GM18502 (cell line): ENCODE measurements around the gene NEK10.
A peak's percentile ranks its signal among the peaks of the same experiment; 100 is the strongest.

Source experiments
- ATAC-seq: cut with Tn5 transposase; IDR thresholded peaks from one replicate; pipeline ENCODE4 v1.9.1; 2021; ENCODE audit warnings: mild to moderate bottlenecking; ENCODE audit not compliant: unreplicated experiment, poor library complexity

Gene NEK10

DNA sequence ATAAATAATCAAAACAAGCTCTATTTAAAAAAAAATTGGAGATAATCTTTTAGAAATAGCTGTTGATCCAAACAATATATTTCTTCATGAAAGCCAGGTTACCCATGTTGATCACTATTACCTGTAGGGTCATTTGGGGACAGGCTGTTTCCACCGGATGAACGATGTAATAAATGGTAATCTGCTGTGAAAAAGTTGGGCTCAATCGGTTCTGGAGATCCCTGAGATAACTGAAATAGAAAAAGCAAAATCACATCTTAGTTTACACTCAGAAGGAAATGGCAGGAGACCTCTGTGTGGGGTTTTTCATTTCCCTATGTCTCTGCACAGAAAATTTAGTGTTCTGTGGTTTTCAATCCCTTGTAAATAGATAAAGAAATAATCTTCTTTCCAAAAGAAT, 249.5 kb downstream of the NEK10 start:
- no peak for ATAC-seq

DNA sequence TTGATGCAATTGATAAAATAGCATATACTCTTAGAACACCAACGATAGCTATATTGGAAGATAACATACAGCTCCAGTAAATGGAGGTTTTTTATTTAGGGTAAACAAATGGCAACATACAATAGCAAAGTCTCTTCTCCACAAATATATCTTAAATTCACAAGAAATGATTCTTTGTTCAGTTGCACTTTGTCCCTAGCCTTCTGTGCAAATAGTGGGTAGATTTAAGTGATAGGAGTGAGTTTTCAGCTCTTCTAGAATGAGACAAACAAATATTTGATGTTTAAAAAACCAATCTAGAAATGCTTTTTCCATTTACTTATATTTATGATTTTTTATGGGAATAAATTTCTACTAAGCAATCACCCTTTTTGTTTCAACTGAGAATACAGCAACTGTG, 253.8 kb downstream of the NEK10 start:
- no peak for ATAC-seq

DNA sequence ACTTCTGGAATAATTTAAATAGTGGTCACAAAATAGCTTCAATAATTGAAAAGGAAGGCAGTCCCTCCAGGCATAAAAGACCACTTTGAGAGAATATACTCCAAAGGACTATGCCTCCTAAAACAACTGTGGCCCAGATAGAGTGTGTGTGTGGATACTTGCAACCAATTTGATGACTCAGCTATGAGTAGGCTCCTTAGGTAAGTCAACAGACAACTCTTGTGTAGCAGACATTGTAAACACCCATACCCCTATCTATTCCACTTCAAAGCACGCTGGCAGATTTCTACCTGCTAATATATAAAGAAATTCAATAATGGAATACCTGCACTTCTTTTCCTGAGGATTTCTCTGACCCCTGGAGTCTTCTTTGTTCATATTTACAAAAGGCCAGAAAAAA, 254.5 kb downstream of the NEK10 start:
- ATAC-seq = no peak

DNA sequence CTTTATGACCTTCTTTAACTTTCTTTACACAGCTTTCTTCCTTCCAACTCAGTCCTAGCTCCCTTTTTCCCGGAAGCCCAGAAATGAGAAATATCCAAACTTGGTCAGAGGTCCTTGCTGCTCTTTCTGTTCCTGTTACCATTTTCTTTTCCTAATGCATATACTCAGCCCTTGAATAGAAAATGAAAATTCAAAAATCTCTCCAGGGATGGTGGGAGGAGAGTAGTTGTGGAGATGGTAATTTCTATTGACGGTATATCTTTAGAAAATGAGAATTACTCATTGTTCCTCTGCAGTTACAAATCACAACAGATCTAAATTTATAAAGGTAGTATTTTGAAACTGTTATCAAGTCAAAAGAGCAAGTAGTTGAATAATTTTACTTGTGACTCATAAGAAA, 255.1 kb downstream of the NEK10 start:
- no peak for ATAC-seq

DNA sequence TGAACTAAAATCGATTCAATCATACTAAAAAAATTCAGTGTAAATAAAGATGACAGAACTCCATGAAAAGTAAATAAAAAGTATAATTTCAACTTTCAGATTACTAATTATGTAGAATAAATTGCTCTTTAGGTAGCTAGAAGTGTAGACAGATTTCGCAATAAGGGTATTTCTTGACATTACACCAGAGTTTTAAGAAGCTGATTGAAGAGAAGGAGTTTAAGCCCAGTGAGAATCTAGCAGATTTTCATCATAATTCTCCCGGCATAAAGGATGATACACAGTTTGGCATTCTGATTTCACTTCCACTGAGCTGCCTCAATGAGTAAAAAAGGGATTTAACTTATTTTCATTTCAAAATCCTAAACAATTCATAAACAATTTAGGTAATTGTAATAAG, 259.2 kb downstream of the NEK10 start:
- no peak for ATAC-seq

DNA sequence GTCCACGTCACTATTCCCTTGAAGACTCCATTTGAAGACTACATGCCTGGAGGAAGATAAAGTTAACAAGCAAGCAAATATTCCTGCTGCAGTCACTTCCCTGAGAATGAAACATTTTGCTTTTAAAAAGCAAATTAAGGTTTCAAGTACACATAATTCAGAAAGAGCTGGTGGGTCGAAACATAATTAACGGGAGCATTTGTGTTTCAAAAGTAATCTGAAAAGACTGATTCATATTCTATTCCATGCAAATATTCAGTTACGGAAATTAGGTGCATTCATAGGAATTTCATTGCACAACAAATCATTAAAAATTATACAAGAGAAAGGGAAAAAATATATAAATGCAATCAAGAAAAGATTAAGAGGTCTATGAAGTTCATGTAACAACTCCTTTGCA, 260.9 kb downstream of the NEK10 start:
- ATAC-seq = no peak

DNA sequence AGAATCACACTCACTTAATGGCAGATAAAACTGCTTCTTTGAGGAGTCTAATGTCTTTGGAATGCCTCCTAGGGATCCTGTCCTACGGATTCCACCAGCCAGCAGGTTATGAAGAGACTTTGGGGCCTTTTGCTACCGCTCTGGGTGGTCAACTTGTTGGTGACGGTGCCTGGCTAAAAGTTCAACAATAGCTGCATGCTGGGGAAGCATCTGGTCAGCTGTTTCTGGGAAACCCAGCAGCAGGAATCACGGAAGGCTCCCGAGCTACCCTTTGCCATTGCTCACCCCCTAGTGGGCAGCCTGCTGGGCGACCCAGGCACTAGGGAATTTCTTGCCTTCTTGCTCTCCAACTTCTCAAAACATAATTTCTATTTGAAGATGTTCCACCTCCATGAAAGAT, 263.3 kb downstream of the NEK10 start:
- no peak for ATAC-seq

DNA sequence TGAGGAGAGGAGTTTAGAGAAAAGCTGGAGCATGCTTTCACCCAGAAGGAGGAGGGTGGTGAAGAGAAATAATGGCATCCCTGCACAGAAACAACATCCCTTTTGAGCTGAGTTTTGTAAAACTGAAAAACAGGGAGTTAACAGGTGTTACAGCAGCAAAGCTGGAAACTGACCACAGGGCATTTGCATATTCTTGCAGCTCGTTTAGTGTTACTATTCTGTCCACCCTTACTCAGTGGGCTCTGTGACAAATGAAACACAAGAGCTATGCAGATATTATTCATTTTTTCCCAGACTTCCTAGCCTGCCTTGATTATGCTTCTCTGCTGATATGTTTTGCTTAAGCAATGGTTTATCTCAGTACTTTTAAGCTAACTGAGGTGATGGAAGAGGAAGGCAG, 272.0 kb downstream of the NEK10 start:
- no peak for ATAC-seq

DNA sequence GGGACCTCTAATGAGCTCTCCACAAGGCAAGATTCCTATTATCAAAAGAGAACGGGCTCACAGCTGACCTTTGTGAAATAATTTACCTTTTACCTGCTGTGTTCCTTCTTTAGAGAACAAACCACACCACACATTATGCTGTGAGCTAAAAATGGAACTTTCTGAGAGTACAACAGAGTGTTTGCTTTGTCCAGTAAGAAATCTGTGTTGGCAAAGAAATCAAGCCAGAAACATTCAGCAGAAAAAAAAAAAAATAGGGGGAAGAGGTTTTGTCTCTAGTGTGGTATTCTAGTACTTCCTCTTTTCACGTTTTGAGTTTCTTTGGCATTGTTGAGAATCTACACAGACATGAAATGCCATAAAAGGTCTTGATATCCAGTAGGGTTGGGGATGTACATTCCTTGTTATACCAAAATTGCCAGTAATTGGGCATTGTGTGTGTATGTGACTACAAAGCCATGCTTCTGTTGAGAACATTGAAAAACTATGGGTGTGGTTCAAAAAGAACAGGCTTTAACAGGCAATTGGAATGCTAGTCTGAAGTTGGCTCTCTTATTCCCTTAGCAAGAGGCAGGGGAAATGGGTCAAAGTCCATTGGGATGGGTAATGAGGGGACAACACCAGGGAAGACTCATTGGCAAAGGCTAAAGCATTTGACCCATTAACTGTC, 273.5 kb downstream of the NEK10 start:
- peak; percentile 55 for ATAC-seq

DNA sequence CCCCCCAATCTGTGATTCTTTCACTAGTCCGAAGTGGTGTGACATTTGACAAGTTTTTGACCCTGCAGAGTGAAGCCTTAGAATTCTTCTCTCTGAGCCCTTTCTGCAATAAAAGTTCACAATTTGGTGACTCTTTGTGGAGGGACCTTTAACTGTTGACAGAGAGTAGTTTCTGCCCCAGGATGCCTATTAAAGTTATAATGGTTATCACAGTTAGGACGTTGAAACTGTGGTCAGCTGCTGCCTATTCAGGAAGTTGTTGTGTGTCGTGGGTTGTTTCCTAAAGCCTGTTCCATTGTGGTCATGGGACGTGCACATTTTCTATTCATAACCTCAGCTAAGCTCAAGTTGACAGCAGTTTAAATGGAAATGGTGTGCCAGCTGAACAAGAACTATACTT, 274.5 kb downstream of the NEK10 start:
- no peak for ATAC-seq

DNA sequence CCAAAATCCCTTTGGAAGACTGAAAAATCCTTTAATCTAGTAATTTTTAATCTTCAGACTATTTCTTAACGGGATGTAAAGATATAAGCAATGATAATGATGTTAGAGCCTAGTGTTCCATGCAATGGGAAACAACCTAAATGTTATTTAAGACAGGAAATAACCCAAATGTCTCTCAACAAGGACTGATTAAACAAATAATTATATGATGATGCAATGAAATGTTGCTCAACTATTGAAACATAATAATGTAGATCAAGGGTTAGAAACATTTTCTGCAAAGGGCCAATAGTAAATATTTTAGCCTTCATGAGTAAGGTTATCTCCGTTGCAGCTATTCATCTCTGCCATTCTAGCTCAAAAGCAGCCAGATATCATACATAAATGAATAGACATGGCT, 275.4 kb downstream of the NEK10 start:
- ATAC-seq = no peak

DNA sequence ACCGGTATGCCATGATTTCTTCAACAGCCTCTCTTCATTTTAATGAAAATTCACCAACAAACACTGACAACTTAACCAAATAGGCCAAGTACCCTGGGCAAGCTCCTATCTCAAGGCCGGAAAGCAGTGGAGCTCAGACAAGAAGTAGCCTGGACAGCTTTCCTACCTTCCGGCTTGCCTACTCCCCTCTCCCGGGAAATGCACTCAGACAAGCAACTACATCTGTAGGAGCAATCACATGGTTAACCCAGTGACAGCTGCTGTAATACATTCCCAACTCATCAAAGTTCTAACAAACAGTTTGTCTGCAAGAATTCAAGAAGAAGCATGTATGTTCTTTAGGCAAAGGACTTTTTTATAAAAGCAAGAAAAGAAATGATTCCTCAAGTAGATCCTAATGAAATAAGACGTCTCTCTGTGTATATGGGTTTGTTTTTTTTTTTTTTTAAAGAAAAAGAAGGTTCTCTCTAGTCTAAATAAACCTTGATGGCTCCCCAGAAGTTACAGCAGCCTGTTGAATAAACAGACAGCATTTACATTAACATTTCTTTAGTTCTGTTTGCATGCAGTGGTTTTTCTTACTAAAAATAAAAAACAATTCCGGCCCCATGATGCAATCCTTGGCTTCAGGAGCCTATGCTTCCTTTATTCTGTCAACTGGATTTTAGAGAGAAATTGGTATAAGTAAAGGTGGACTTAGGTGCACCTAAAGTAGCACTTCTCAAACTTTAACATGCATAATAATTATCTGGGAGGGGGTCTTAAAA, 278.7 kb downstream of the NEK10 start:
- no peak for ATAC-seq

DNA sequence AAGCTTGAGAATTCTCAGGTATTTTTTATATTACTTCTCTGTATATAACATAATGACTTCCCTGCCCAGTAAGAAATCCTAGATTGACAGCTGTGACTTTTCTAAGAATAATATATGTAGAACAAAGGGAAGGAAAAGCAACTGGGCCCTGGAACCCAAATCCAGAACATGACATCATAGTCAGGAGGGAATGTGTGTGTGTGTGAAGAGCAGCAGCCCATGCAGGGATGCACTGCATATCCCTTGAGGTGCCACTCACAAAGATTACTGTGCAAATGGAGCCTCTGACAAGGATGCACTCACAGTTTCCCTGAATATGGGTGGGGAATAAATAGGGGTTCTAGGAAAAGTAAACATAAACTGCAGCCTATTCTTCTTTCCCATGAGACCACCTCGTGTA, 279.5 kb downstream of the NEK10 start:
- no peak for ATAC-seq

DNA sequence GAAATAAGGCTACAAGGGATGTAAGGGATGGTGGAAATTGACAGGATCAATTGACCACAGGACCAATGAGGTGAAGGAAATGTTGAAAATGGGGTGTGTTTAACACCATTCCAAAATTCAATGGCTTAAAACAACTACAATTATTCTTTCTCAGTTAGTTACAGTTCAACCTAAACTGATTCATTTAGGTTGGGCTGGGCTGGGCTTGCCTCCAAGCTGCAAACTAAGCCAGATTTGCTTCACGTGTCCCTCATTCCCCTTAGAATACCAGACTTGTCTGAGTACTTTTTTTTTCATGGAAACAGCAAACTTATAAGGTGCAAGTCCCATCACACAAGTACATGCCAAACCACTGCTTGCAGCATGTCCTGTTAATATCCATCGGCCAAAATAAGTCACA, 280.1 kb downstream of the NEK10 start:
- ATAC-seq = no peak

DNA sequence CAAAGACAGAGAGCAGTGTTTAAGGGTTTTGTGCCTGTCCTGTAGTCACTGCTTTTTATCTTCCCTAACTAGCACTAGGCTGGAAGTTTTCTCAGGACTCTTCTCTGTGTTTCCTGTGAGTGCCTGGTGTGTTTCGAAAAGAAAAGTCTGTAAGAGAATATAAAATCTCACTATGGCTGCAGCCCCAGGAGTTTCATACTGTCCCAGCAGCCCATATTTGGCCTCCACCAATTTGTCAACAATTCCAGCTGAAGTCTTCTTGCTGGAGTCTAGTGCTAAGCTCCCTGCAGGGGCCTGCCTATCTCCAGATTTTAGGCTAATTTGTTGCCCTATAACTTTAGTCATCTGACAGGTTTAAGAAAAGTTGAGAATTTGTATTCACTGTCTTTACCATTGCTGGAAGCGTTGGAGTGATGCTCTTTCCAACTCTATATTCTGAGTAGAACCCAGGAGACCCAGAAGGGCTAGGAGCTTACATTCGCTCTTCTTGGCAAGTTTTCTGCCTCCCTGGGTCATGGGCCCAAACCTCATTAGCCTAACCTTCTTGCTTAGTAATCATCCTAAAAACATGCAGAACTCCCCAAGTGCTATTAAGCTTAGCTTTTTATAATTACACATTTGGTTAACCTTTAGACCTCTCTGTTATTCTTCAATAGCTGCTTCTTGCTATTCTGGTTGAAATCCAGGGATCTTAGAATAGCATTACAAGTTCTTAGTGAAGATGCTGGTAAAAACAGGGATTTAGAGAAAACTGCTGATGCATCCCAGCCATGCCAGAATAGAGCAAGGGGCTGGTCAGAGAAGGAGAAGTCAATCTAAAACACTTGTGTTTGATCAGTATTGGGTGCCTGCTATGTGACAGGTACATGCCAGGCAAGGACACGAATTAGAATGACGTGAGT, 283.1 kb downstream of the NEK10 start:
- no peak for ATAC-seq

DNA sequence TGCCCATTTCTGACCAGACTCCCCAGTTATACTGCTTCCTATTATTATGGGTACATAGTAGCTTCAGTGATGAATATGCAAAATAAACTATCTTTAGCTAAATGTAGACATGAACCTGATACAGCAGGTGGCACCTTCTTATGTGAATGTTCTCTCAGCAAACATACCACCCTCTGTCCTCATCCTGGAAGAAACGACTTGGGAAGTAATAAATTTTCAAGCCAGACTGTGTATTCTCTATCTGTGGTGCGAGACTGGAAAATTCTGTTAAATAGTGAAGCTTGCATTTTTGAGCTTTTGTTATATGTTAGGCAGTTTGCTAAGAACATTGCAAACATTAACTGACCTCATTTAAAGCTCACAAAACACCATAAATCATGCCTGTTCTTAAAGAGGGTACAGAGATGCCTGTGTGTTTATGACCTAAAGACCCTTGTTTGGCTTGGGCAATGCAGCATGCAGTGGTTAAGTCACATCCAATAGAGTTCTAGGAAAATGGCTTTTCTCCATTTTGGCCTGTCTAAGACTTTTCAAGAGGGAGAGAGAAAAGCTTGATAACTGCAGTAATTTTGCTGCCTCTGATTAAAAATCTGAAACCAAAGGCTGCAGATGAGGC, 287.1 kb downstream of the NEK10 start:
- no peak for ATAC-seq

DNA sequence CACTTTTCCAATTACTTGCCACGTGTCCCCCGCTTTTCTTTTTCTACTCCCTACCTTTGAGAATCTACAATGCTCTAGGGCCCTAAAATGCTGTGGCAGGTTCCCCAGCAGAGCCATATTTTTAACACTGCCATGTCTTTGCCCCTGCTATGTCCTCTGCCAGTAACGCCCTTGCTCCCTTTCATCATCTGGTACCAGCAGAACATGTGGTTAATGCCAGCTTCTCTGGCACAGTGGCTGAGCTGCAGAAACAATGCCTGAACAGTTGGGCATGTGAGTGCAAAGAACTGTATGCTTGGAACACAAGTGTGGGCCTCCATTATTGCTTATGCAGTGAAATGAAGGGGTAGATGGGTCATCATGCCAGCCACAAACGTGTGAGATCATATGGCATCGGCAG, 287.6 kb downstream of the NEK10 start:
- no peak for ATAC-seq

DNA sequence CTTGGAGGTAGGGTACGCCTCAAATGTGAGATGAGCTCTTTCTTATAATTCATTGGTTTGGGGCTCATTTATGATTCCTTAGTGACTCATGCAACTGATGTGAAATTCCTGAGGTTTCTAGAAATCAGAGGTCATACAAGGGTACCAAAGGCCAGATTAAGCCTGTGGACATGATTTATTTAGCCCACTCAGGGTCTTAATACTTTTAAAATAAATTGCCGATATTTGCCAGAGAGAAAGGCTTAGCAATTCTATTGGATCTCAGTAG, 289.0 kb downstream of the NEK10 start:
- no peak for ATAC-seq

DNA sequence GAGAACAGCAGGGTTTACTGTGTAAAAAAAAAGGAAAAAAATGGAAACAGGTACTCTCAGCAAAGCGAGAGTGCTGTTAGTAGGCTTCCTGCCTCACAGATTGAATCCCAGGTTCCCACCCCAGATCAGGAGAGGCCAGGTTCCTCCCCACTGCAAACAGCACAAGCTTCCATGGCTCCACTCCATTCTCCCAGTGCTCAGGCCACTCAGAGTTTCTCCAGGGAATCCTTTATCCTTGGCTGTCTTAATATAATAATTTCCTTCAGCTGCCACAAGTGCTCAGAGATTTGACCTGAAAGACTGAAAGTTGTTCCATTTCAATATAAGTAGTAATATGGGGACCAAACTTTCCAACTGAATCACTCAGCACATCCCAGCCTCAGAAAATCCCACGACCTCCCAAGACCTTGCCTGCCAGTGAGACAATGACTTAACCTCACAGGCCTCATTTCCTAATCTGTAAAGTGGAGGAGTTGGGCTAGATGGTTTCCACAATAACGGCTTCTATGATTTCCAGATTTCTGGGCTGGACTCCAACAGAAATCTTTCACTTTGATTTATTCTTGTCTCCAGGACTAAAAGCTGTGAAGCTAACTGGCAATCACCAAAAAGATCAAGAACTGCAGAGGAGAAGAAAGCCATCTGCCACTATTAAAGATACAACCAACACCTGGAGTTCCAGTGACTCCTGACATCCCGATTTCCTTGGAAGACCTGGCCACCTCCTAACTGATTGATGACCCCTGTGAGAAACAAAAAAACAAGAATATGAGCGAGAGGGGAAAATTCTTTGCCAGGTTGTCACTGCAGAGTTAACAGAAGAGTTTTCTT, 289.5 kb downstream of the NEK10 start:
- no peak for ATAC-seq

DNA sequence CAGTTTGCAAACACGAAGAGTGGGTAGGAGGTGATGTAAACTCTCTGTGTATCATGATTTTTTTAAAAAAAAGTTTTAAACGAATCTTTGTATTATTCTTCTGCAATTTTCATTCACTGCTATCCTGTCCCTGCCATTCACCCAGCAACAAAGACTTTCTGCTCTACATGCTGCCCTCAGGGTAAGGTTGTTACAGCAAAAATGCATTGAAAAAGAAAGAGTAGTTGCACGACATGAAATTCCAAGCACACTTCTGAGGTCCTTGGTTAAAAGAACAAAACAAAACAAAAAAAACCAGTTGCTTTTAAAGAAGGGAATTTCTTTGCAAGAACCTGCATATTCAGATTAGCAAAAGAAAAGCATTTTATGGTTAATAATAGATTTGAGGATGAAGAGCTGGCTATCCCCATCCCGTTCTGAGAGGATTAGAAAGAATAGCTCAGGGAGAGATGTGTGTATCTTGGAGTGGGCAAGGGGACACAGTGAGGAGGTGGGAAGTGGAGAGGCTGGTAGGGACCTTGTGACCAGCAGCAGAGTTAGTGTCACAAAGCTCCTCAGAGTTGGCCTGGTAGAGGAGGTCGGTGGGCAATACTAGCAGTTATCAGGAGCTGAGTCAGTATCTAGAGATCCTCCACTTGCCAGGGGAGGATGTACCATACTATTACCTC, 290.8 kb downstream of the NEK10 start:
- ATAC-seq = no peak
